ENCODE results near the gene PCDH9.

DNA sequence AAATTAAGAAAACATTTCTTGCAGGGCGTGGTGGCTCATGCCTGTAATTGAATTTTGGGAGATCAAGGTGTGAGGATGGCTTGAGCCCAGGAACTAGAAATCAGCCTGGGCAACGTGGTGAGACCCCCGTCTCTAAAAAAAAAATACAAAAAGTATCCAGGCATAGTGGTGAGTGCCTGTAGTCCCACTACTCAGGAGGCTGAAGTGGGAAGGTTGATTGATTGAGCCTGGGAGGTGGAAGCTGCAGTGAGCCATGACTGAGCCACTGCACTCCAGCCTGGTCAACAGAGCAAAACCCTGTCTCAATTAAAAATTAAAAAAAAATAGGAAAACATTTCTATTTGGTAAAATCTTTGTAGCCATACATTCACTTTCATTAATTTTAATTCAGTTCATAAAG is 526.5 kb downstream of the PCDH9 start:
- TF ChIP-seq, protein P1, sequence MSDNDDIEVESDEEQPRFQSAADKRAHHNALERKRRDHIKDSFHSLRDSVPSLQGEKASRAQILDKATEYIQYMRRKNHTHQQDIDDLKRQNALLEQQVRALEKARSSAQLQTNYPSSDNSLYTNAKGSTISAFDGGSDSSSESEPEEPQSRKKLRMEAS (IDR thresholded peaks at IDR 0.05; ENCODE audit: low read depth, low read length), result no peak
- TF ChIP-seq, protein P2, sequence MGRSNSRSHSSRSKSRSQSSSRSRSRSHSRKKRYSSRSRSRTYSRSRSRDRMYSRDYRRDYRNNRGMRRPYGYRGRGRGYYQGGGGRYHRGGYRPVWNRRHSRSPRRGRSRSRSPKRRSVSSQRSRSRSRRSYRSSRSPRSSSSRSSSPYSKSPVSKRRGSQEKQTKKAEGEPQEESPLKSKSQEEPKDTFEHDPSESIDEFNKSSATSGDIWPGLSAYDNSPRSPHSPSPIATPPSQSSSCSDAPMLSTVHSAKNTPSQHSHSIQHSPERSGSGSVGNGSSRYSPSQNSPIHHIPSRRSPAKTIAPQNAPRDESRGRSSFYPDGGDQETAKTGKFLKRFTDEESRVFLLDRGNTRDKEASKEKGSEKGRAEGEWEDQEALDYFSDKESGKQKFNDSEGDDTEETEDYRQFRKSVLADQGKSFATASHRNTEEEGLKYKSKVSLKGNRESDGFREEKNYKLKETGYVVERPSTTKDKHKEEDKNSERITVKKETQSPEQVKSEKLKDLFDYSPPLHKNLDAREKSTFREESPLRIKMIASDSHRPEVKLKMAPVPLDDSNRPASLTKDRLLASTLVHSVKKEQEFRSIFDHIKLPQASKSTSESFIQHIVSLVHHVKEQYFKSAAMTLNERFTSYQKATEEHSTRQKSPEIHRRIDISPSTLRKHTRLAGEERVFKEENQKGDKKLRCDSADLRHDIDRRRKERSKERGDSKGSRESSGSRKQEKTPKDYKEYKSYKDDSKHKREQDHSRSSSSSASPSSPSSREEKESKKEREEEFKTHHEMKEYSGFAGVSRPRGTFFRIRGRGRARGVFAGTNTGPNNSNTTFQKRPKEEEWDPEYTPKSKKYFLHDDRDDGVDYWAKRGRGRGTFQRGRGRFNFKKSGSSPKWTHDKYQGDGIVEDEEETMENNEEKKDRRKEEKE (IDR thresholded peaks at IDR 0.05), result no peak
- TF ChIP-seq, protein P3, sequence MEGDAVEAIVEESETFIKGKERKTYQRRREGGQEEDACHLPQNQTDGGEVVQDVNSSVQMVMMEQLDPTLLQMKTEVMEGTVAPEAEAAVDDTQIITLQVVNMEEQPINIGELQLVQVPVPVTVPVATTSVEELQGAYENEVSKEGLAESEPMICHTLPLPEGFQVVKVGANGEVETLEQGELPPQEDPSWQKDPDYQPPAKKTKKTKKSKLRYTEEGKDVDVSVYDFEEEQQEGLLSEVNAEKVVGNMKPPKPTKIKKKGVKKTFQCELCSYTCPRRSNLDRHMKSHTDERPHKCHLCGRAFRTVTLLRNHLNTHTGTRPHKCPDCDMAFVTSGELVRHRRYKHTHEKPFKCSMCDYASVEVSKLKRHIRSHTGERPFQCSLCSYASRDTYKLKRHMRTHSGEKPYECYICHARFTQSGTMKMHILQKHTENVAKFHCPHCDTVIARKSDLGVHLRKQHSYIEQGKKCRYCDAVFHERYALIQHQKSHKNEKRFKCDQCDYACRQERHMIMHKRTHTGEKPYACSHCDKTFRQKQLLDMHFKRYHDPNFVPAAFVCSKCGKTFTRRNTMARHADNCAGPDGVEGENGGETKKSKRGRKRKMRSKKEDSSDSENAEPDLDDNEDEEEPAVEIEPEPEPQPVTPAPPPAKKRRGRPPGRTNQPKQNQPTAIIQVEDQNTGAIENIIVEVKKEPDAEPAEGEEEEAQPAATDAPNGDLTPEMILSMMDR (IDR thresholded peaks at IDR 0.05 in 2 of 3, conservative IDR thresholded peaks at IDR 0.05 in 1 of 3; ENCODE audit: control insufficient read depth in 2 of 3, extremely low read depth in 1 of 3, insufficient read depth in 1 of 3, low read depth in 3 of 3, low read length in 3 of 3), result no peak
- TF ChIP-seq KAT2A (conservative IDR thresholded peaks at IDR 0.05; ENCODE audit: control insufficient read depth, low read depth, low read length) (no peak), CBX5 (IDR thresholded peaks at IDR 0.05; ENCODE audit: low read depth) (no peak), NR2C2 (IDR thresholded peaks at IDR 0.05; ENCODE audit: borderline replicate concordance, control insufficient read depth, insufficient read length, low read depth) (no peak), POLR2A (IDR thresholded peaks at IDR 0.05; ENCODE audit: low read depth, low read length) (no peak), YY1 (IDR thresholded peaks at IDR 0.05; ENCODE audit: low read depth, low read length) (no peak)
